ENCODE results near the gene ARL14EP.

ARL14EP gene

DNA sequence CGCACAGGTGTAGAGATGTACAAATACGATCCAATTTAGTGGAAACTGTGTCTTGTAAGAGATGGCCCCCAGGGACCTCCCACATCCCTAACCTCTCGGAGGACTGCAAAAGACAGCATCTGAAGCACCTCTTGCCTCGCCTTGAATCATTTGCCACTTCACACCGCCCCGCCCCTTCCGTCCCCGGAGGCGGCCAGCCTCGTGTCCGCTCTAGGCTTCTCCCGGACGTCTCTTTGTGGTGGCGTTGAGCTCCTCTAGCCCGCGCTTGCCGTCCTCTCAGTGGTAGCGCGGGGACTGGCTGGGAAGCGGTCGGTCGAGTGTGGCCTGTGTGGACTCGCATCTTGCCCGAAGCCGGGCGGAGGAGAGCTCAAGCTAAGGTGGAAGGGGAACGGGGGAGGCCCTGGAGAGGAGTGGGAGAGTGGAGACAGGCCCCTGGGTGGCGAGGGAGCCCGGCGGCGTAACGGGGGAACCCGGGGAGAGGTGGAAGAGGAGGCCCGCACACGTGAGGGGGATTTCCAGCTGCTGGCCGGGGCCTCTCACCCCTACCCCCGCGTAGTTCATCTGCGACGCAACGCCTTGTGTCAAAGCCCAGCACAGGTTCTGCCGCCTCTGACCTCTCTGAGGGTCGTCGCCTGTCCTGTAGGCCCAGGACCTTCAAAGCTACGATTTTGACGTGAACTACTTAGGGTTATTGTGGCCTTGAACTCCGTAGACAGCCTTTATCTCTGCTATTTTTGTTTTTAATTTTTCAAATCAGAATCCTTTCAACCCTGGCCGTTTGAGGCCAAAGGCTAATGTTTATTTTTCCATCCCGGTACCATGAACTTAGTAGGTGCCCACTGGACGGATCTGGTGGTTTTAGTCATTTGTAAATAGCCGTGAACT lies at the start of gene ARL14EP:
ARL14EP (plus strand) TSS at position 279 of the 885 bp plus-strand sequence. CDS start 7,845 bp downstream, outside the sequence.
- DNase-seq = peak; percentile 86

DNA sequence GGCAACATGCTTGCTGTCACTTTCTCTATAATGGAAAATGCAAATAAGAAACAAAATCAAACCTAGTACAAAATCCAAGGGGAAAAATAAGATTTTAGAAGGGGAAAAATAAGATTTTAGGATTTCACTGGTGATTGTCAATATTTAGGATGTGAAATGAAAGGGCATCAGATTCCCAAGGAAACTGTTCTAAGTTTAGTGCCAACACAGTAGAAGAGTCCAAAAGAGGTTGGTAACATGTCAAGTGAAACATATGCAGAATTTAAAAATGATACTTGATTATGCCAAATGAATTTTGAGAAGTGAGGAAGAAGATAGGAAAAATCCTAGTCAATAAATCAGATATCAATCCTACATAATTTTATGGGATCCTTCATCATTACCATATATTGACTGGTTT lies 45.7 kb upstream of the ARL14EP start:
- DNase-seq = no peak

DNA sequence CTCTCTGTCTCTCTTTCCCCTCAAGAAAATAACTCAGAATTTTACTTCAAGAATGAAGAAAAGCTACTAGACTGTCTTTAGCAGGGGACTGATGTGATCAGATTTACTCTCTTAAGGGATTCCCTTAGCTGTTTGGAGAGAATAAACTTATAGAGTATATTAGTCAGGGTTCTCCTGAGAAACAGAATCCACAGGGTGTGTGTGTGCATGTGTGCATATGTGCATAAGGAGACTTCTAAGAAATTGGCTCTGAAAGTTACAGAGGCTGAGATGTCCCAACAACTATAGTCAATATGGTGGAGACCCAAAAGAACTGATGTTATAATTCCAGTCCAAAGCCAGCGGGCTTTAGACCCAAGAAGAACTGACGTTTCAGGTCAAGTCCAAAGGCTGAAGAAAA lies 43.1 kb upstream of the ARL14EP start:
- DNase-seq = no peak

DNA sequence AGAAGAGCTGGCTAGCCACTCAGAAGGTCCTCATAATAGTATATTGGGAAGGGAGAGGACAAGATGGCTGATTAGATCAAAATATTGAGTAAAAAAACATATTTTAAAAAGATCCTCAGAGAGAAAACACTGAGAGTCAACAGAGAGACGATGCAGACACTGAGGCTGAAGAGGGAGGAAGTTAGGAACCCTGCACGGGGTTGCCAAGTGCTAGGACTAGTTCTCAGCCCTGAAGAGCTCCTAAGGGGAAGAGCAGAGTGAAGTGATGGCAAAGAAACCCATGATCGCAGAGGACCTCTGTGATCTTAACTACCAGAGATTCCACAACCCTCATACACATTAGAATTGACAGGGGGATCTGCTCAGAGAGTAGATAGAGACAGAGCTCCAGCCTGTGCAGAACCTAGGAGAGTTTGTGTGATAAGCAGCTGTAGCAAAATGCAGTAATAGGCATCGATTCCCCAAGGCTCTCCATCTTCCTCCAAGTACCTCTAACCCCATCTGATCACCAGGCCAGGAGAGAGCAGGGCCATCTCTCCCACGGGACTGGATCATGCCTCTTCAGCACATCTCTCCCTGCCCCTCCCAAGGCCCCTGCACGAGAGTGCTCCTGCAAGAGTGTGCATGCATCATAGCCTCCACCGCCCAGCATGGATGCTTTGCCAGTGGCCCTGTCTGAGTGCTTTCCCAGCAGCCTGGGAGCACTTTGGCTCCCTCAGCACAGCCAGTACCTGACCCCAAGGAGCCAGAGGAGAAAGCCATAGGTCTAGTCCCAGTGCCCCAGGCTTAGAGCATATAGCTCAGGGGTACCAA lies 41.2 kb upstream of the ARL14EP start:
- no peak for DNase-seq

DNA sequence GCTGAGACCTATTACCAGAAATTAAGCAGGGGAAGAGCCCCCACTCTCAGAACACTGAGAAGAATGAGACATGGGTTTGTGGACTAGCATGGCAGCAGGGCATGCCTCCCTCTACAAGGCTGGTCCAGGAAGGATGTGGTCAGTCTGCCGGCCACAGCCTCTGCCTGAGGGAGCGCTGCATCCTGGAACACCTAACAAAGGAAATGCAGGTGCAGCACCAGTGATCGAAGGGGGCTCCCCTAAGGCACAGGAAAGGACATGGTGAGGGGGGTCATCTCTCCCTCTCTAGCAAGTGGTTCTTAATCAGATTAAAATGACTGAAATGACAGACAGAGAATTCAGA lies 40.6 kb upstream of the ARL14EP start:
- DNase-seq = no peak

DNA sequence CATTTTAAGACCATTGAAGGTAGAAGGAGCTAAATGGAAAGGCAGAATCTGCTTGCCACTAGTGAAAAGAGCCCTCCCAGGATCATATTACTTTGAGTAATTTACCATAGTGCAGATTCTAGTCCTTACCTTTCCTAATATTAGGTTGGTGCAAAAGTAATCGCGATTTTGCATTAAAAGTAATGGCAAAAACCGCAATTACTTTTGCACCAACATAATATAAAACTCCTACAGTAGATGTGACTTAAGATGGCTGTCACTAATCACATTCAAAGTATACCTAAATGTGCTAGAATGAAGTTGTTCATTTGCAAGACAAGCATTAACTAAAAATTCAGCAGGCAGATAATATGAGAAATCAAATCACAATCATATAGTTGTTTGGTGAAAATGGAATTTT lies 38.1 kb upstream of the ARL14EP start:
- no peak for DNase-seq

DNA sequence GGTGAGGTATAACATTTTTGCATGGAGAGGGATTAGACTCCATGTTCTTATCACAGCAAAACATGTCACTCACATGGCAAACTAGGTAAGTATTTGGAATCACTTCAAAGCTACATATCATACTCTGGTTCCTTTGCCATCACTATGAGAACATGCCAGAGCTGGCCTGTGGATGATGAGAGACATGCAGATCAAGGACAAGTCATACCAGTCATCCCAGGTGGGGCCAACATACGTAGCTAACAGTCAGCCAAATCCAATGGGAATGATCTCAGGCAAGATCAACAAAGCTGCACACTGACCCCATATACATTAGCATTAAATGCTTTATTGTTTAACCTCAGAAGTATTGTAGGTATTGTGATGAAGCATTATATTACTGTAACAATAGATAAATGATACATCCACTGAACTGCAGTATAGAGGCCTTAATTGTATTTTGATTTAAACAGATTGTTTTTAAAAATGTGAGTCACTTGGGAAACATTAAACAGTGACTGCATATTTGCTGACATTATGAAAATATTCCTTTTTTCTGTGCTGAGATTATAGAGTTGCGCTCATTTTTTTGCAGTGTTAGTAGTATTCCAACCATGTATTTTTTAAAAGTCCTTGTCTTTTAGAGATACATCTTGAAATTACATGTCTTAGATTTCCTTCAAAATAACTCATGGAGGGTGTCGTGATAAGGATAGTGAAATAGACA lies 37.3 kb upstream of the ARL14EP start:
- DNase-seq = no peak

DNA sequence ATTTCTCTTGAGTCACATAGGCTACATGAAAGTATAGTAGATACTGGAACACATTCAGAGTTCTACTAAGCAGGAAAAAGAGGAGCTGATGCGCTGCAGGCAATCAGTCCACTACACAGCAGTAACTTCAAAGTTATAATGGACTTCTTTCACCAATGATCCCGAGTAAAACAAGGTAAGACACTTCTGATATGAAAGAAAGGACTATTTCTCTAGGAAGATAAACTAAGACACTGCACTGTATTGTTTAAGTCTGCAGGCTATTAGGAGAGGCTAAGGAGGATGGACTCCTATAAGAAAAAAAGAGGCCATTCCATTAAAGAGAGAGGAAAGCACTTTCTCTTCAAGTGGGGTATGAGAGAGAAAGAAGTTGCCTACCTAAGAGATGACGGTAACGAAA lies 31.6 kb upstream of the ARL14EP start:
- no peak for DNase-seq

DNA sequence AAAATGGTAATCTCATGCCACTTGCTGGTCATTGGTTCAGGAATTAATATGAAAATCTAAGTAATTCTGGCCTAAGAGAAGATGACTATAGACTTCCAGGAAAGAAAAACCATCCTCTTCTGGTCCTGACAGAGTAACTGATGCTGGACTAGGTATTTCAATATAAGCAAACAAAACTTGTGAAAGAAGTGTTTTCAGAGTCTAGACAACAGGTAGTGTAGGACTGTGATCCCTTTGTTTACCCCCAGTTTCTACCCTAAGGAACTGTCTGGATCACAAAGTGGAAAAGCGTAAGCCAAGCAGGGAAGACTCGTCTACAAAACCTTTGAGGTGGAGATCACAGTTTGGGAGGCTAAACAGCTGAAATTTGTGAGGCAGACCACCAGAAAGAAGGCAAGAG lies 30.4 kb upstream of the ARL14EP start:
- DNase-seq = no peak

DNA sequence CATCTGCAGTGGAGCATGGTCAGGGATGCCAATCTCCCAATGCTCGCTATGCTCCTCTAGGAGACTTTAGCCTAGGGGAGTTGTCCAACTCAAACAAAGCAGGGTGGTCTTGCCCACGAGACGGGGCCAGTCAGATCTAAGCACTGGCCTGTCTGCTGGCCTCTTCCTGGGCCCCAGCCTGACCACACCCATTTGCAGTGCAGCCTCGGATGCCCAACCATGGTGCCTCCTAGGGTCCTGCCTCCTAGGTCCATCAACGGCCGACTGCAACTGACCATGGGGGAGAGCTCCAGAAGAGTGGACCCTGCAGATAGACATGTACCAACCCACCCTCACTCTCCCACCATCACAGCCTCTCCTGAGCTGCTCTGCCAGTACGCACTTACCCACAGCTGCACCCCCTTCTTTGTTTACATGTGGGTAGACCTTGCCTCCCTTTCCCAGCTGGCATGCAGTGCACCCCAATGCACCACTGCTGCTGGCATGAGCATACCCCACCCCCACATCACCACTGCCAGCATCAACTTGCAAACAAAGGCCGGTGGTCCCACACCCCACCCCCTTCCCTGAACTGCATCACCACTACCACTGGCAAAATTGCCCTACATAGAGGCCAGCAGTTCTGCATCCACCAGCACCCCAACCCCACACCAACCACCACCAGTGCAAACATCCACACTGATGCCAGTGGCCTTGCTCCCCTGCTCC lies 27.6 kb upstream of the ARL14EP start:
- no peak for DNase-seq

DNA sequence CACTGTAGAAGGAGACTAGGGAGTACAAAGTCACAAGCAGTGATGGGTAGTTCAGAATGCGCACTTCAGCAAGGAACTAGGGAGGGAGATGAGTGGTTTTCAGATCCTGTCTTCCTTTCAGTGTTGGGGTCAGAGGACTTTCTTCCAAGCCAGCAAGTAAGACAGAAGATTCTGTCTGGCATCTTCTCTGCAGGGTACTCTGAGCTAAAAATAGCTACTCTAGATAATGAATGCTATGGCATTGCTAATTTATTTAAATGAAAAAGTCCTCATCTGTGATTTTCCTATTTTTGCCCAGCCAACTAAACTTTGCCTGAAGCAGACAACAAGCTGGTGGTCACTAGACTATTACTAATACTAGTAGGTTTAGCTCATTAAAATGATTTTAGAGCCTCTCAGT lies 18.3 kb upstream of the ARL14EP start:
- no peak for DNase-seq

DNA sequence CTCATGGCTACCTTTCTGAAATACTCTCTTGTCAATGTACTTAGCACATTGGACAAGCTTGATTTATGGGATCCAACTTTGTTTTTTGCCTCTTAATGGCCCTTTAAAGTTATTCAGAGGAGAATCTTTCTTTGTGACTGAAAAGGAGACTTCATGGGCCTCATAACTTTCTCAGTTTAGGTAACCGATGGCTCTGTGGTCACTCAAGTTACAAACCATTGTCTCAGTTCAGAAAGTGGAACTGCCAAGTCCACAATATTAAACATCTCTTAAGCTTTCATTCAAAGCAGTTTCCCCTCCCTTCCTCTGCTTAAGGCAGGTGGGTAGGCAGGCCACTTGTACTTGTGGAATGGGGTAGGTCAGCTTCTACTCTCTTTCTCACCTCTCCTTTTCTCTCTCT lies 12.3 kb upstream of the ARL14EP start:
- DNase-seq = no peak

DNA sequence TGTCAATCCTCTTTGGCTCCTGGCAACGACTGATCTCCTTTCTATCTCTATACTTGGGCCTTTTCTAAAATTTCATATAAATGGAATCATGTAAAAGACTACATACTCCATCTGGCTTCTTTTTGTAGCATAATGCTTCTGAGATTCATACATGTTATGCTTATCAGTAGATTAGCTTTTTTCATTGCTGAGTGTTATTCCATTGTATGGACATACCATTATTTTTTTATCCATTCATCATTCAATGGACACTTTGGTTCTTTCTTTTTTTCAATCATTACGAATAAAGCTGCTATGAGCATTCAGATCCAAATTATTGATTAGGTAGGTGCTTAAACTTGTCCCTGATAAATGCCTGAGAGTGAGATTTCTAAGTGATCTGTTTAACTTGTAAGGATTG lies 11.7 kb upstream of the ARL14EP start:
- no peak for DNase-seq

DNA sequence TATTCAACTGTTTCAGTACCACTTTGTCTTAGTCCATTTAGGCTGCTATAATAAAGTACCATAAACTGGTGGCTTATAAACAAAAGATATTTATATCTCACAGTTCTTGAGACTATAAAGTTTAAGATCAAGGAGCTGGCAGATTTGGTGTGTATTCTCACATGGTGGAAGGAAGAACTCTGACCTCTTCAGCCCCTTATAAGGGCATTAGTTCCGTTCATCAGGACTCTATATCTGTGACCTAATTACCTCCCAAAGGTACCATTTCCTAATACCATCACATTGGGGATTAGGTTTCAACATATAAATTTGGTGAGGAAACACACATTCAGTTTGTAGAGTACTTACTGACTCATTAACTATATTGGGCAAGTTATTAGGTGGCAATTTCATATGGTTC lies 10.7 kb upstream of the ARL14EP start:
- DNase-seq = no peak

DNA sequence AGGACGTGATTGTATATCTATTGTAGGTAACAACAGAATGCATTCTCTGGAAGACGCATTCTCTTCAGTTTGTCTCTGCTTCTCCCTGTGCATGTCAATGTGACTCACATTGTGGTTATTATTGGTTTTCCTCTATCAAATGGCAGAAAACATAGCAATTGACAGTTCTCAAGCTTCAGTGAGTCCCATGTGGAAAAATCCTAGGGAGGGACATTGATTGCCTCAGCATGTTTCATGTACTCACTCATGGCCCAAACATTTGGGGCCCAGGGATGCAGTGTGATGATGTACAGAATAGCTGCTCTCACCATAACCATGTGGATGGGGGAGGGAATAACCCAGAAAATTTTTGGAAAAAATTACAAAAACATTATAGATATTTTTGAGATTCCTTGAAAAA lies 9.3 kb upstream of the ARL14EP start:
- DNase-seq = no peak

DNA sequence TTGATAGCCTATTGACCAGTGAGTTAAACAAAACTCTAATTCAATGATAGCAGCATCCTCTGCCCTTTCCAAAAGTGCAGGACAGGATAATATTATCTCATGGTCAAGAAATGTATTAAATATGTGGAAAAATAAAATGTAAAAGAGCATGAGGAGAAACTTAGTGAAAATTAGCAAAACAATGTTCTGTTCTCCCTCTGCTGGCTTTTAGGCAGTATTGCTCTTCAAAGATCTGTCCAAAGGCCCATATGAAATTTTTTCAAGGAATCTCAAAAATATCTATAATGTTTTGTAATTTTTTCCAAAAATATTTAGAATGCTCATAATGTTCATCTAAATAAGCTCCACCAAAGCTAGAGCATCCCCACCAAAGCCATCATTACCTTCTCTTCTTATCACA lies 8.3 kb upstream of the ARL14EP start:
- DNase-seq = no peak

DNA sequence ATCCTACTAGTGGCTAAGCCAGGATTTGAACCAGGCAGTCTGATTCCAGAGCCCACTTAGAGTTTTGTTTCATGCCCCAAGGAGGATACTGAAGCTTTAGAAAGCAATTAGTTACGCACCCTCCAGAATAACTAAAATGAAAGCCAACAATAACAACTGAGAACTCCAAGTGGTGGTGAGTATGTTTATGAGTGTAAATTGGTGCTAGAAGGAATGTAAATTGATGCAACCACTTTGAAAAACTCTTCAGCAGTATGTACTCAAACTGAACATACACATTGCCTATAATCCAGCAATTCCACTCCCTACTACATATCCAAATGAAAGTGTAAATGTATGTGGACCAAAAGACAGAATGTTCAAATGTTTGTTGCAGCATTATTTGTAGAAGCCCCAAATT lies 6.7 kb upstream of the ARL14EP start:
- no peak for DNase-seq

DNA sequence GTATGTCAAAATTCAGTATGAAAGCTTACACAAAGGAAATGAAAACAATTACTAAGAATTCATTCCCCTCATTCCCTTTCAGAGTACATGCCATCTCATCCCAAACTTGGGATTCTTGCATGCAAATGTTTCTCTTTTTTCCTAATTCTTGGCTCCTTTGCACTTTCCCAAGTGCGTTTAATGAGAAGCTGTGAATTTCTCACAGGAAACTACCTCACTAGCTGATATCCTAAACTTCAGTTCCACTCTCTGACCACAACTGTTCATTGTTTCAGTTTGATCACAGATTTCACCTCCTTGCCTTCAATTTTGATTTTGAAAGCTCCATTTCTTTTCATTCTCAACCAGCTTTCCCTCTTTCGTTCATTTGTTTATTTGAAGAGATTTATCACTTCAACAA lies 5.9 kb upstream of the ARL14EP start:
- no peak for DNase-seq

DNA sequence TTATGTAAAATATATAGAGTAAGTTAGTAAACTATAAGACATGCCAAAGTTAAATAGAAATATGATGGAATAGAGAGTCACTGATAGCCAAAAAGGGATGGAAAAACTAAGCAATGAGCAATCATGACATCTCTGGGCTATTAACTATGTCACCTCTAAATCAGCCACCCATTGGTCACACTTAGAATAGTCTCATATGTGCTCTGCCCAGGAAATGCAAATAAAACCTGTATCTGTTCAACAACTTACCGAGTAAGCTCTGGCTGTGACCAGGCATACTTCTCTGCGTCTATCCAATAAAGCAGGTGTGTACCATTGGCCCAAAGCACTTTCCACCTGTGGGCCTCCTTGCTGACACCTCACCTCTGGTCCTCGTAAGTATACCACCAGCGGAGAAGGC lies 1.6 kb upstream of the ARL14EP start:
- DNase-seq = no peak

DNA sequence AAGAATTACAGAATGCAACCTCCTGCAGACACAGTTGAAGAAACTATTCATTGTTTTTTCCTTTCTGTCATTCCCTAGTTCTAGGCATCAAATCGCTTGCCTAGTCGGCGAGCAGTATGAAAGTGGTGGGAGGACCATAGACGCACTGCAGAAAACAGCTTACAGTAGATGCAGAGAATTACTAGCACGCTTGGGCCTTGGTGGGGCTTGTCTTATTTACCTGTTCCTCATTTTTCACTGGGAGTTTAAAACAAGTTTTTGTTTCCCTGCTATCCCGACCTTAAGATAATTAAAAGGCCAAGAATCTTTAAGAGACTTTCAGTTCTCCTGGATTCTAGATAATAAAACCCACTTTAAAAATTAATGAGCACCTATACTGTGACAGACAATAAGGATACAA lies 713 bp upstream of the ARL14EP start:
- no peak for DNase-seq

DNA sequence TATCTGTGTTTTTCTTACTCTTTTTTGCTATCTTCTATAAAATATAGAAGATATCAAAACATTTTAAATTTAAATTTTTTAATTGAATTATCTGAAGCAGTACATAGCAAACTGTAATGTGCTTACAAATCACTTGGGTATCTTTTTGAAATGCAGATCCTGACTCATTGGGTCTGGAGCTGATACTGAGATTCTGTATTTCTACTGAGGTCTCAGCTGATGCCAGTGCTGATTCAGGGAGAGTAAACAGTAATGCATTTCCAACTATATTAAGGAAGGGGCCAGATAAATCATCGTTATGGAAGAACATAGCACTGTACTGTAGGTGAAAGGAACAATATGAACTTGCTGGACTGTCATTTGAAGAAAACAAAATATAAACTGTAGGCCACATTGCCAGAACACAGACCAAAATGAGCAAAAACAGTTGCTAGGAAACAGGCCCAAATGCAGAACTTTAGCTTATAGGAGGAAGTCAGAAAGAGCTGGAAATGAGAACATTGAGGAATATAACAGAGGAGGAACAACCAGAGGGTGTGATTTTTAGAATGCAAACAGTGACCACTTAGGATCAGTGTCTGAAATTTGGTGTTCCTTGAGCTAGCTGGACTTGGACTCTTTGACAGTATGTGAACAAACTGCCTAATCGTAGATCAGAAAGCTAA lies 3.3 kb downstream of the ARL14EP start:
- DNase-seq = no peak

DNA sequence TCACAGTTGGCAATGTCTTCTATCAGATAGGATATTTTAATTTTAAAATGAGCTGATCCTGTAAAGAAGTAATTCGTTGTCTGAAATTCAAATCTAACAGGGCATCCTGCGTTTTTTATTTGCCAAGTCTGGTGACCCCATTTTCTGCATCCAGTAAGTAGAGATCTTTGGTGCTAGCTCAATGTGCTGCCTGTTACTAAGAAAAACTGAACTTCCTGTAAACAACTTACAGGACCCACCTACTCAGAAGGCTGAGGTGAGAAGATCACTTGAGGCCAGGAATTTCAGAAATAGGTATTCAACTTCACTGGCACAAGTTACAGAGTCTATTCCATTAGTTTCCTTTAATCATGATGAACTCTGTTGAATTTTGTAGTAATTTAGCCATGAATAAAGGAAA lies 4.0 kb downstream of the ARL14EP start:
- no peak for DNase-seq

DNA sequence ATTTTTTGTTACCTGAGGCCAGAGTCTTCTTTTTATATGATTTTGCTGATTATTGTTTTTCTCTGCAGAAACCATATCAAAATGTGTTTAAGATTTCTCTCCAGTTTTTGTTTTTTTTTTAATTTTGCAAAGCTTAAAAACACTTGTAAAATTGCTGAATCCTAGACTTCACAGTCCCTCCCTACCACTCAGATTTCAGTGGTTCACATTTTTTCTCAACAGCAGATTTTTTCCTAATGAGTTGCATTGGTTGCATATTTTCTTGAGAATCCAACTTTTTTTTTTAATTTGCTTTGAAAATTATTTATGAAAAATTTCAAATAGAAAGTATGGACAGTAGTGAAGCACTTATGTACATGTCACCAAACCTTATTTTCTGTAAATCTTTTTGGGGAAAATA lies 5.8 kb downstream of the ARL14EP start:
- no peak for DNase-seq

Data from NCI-H1694 treated with DMSO at 0.1 percent for 48 hours (cell line).